H1 (cell line): ENCODE measurements around the gene ERICH2. TPM values are rescaled to one million over a fixed set of nuclear protein-coding genes. Genes with fewer than 3 reads are reported as not detected.

Experiments used
- CTCF ChIA-PET: fragments of 300-600 bp; sonication (Branson Sonifier 250); formaldehyde crosslinking; loops from one replicate; lab custom pipeline; 2021; ENCODE audit not compliant: partially characterized antibody; lab: Charles Lee
- POLR2A ChIA-PET: fragments of 300-600 bp; sonication (Branson Sonifier 250); formaldehyde crosslinking; loops from one replicate; lab custom pipeline; 2021; ENCODE audit warnings: inconsistent platforms; ENCODE audit not compliant: partially characterized antibody; lab: Charles Lee
- DNase-seq, 2 experiments: peaks; one replicate each; pipeline versions ENCODE4 v3.0.0 to v3.0.0-alpha.2; 2010 to 2022; ENCODE audit warnings: low spot score in 2 of 2, low read depth in 1 of 2, mixed read lengths in 1 of 2
- FAIRE-seq: peaks from 2 replicates; lab custom pipeline; 2011; peaks lifted over from hg19 to GRCh38; lab: Jason Lieb, UNC
- H2AFZ ChIP-seq: 2 replicates; pipeline ENCODE4 v1.8.1; 2012; ENCODE audit warnings: low read length, inconsistent platforms
- H2AK5ac ChIP-seq: 2 replicates; pipeline ENCODE4 v1.6.1; 2013; ENCODE audit warnings: low read depth, low read length
- H2BK120ac ChIP-seq: replicated peaks from 2 replicates; pipeline ENCODE3; 2013; ENCODE audit warnings: low read depth, low read length, inconsistent platforms
- H2BK12ac ChIP-seq: 2 replicates; pipeline ENCODE4 v1.6.1; 2013; ENCODE audit warnings: low read depth, low read length
- H2BK15ac ChIP-seq: 2 replicates; pipeline ENCODE4 v1.6.1; 2013; ENCODE audit warnings: low read length
- H2BK20ac ChIP-seq: 2 replicates; pipeline ENCODE4 v1.6.1; 2013; ENCODE audit warnings: low read length
- H2BK5ac ChIP-seq: 2 replicates; pipeline ENCODE4 v1.6.1; 2013; ENCODE audit warnings: low read depth, low read length
- H3K14ac ChIP-seq: 2 replicates; pipeline ENCODE4 v1.6.1; 2013; ENCODE audit warnings: inconsistent platforms; ENCODE audit not compliant: insufficient read length
- H3K18ac ChIP-seq: 2 replicates; pipeline ENCODE4 v1.6.1; 2013; ENCODE audit warnings: low read length; ENCODE audit errors: extremely low read depth
- H3K23ac ChIP-seq: 2 replicates; pipeline ENCODE4 v1.6.1; 2013; ENCODE audit warnings: inconsistent platforms; ENCODE audit not compliant: insufficient read length
- H3K23me2 ChIP-seq: 2 replicates; pipeline ENCODE4 v1.6.1; 2013; ENCODE audit warnings: low read depth, low read length
- H3K27ac ChIP-seq: 2 replicates; pipeline ENCODE4 v1.6.1; 2011; ENCODE audit warnings: low read depth, low read length, inconsistent platforms
- H3K27me3 ChIP-seq, 4 experiments: replicated peaks in 1 of 4; 1 replicate in 1 of 4; 2 replicates in 3 of 4; pipeline versions ENCODE4 v1.6.1 to v1.8.1; 2011 to 2013; ENCODE audit warnings: low read length in 3 of 4, mild to moderate bottlenecking in 3 of 4, inconsistent platforms in 2 of 4, mixed read lengths in 2 of 4, moderate library complexity in 1 of 4; ENCODE audit not compliant: control insufficient read depth in 3 of 4, insufficient read depth in 3 of 4; ENCODE audit errors: extremely low read depth in 1 of 4
- H3K36me3 ChIP-seq, 4 experiments: 2 replicates each; pipeline versions ENCODE4 v1.6.1 to v1.8.1; 2011 to 2013; ENCODE audit warnings: mild to moderate bottlenecking in 4 of 4, low read length in 3 of 4, moderate library complexity in 2 of 4, control low read depth in 1 of 4, inconsistent platforms in 1 of 4; ENCODE audit not compliant: insufficient read depth in 4 of 4, control insufficient read depth in 2 of 4
- H3K4ac ChIP-seq: replicated peaks from 2 replicates; pipeline ENCODE3; 2013; ENCODE audit warnings: low read length, low read depth, mixed read lengths, inconsistent platforms; ENCODE audit not compliant: insufficient read length
- H3K4me1 ChIP-seq, 4 experiments: replicated peaks in 1 of 4; 1 replicate in 1 of 4; 2 replicates in 3 of 4; pipeline versions ENCODE4 v1.6.1 to v1.8.1; 2011 to 2013; ENCODE audit warnings: low read length in 3 of 4, inconsistent platforms in 2 of 4, mixed read lengths in 1 of 4; ENCODE audit not compliant: insufficient read depth in 4 of 4, control insufficient read depth in 3 of 4
- H3K4me2 ChIP-seq, 2 experiments: 2 replicates each; pipeline versions ENCODE4 v1.6.1 to v1.8.1; 2011 to 2013; ENCODE audit warnings: low read depth in 2 of 2, low read length in 2 of 2, control low read depth in 1 of 2, inconsistent platforms in 1 of 2, mild to moderate bottlenecking in 1 of 2; ENCODE audit not compliant: insufficient read depth in 1 of 2
- H3K4me3 ChIP-seq, 4 experiments: fragments of 200-600, 300-600 bp in 1 of 4; sonication (generic), shearing (Covaris generic), sonication (Bioruptor Twin) in 1 of 4; 2 replicates each; pipeline versions ENCODE4 v1.5.1 to v1.8.1; 2011 to 2016; ENCODE audit warnings: low read length in 4 of 4, low read depth in 3 of 4, control low read depth in 2 of 4, inconsistent platforms in 2 of 4, mild to moderate bottlenecking in 2 of 4, mixed read lengths in 1 of 4, moderate library complexity in 1 of 4; ENCODE audit not compliant: insufficient read depth in 2 of 4; ENCODE audit errors: extremely low read depth in 1 of 4
- H3K56ac ChIP-seq: replicated peaks from 2 replicates; pipeline ENCODE3; 2013; ENCODE audit warnings: low read depth, mild to moderate bottlenecking, mixed read lengths, low read length, inconsistent platforms; ENCODE audit not compliant: insufficient read length
- H3K79me1 ChIP-seq: 2 replicates; pipeline ENCODE4 v1.6.1; 2013; ENCODE audit warnings: low read depth, low read length, control low read depth
- H3K79me2 ChIP-seq, 2 experiments: 2 replicates each; pipeline versions ENCODE4 v1.6.1 to v1.8.1; 2012 to 2013; ENCODE audit warnings: low read length in 2 of 2, mild to moderate bottlenecking in 2 of 2, inconsistent platforms in 1 of 2; ENCODE audit not compliant: insufficient read depth in 2 of 2, control insufficient read depth in 1 of 2
- H3K9ac ChIP-seq, 4 experiments: replicated peaks in 1 of 4; 1 replicate in 1 of 4; 2 replicates in 3 of 4; pipeline versions ENCODE4 v1.6.1 to v1.8.1; 2011 to 2013; ENCODE audit warnings: low read depth in 3 of 4, low read length in 3 of 4, control low read depth in 2 of 4, mild to moderate bottlenecking in 2 of 4, moderate library complexity in 2 of 4, inconsistent platforms in 1 of 4; ENCODE audit errors: extremely low read depth in 1 of 4
- H3K9me3 ChIP-seq, 2 experiments: 2 replicates each; pipeline versions ENCODE4 v1.6.1 to v1.8.1; 2012 to 2013; ENCODE audit warnings: mild to moderate bottlenecking in 2 of 2, moderate library complexity in 2 of 2, control low read depth in 1 of 2, inconsistent platforms in 1 of 2, low read depth in 1 of 2, low read length in 1 of 2, mixed read lengths in 1 of 2; ENCODE audit not compliant: insufficient read depth in 2 of 2
- H4K20me1 ChIP-seq, 2 experiments: replicated peaks in 1 of 2; 2 replicates each; pipeline versions ENCODE3 to v1.8.1; 2011 to 2013; ENCODE audit warnings: inconsistent platforms in 2 of 2, low read length in 2 of 2, mild to moderate bottlenecking in 1 of 2; ENCODE audit not compliant: insufficient read depth in 2 of 2, control insufficient read depth in 1 of 2
- H4K5ac ChIP-seq: 2 replicates; pipeline ENCODE4 v1.6.1; 2013; ENCODE audit warnings: low read length, low read depth, mixed read lengths, inconsistent platforms; ENCODE audit not compliant: insufficient read length
- H4K8ac ChIP-seq: 2 replicates; pipeline ENCODE4 v1.8.0; 2013; ENCODE audit warnings: mild to moderate bottlenecking, moderate library complexity, low read length, inconsistent platforms; ENCODE audit not compliant: insufficient read depth; ENCODE audit errors: extremely low read depth
- H4K91ac ChIP-seq: replicated peaks from 2 replicates; pipeline ENCODE3; 2013; ENCODE audit warnings: low read length, mixed read lengths, inconsistent platforms; ENCODE audit not compliant: insufficient read length
- SIX5 ChIP-seq: IDR thresholded peaks from 2 replicates; pipeline ENCODE4 v1.6.1; 2011; ENCODE audit warnings: mild to moderate bottlenecking, low read depth, low read length
- USF2 ChIP-seq: IDR thresholded peaks from 2 replicates; pipeline ENCODE4 v1.6.1; 2011; ENCODE audit warnings: low read length, improper control_type of control experiment
- WGBS, 2 experiments: shearing (Covaris generic) in 1 of 2; methylation state at CpG; one replicate each; pipeline versions ENCODE4 v1.1.6 to v1.1.7; 2013 to 2015; ENCODE audit warnings: low lambda C conversion rate in 2 of 2, mixed read lengths in 2 of 2, inconsistent platforms in 1 of 2, low coverage in 1 of 2, missing lambda C conversion rate in 1 of 2; ENCODE audit not compliant: insufficient replicate concordance in 2 of 2, insufficient coverage in 1 of 2, insufficient read length in 1 of 2; ENCODE audit errors: extremely low coverage in 1 of 2, missing lambda C conversion rate in 1 of 2; 5-methylcytosine and 5-hydroxymethylcytosine counted together
- polyA plus RNA-seq, 7 experiments: library from polyadenylated mRNA; depleted of rRNA in 3 of 7; stranded (reverse) in 5 of 7; unstranded in 2 of 7; fragments of >200 nt in 5 of 7; fragments of 200-250 nt in 2 of 7; gene quantifications; 1 replicate in 5 of 7; 2 replicates in 1 of 7; 4 replicates in 1 of 7; pipeline versions ENCODE4 v1.2.1 to v1.2.3, GENCODE V29; 2011 to 2013; ENCODE audit warnings: missing spikeins in 2 of 7, mixed read lengths in 2 of 7
- total RNA-seq: library from RNA; stranded (reverse); fragmentation: NEBNext Ultra II Directional; extraction: Animal tissue kit (Norgen Biotek cat#: 25700); gene quantifications from 2 replicates; pipeline ENCODE4 v1.2.1, GENCODE V29; 2021
- TF ChIP-seq, protein P1 (sequence below): IDR thresholded peaks from 2 replicates; pipeline ENCODE4 v1.6.1; 2012; ENCODE audit warnings: inconsistent platforms

Gene ERICH2
- total and polyA plus RNA-seq, 2 of the 8 experiments (the other 6 are each of a cell fraction or from before 2014, with no cell fraction given), result 0.20 to 2.1 TPM

DNA sequence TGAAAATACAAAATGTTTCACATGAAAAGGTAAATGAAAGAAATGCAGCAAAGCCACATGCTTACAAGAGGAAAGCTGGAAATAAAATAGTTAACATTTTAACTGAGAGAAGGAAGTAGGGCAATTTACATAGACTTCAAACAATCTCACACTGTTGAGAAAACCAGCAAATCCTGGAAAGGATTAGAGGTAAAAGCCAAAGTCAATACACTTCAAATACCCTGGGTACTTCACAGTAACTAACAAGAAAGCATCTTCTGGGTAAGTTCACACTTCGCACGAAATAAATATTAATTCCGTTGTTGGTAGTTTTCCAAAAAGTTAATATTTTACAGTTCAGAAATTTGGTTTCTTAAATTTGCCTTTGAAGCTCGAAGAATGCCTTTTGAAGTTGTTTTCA is 3.5 kb upstream of the ERICH2 start:
- H3K14ac ChIP-seq, result no peak overlapping the region
- no peak overlapping the region for H3K9ac ChIP-seq
- no peaks in the 10 kb centered on the region for H3K36me3 ChIP-seq
- no peak overlapping the region for H2BK120ac ChIP-seq
- no peaks in the 10 kb centered on the region for H4K20me1 ChIP-seq
- H2BK15ac ChIP-seq, result no peak overlapping the region
- ChIA-PET POLR2A (no interaction called here), CTCF (interaction anchor here (0.6 to 0.7 kb wide), 2 partner anchors 46 to 1147 kb away, joined by 3 to 5 read pairs; no protein-coding TSS in a partner anchor)
- no peak overlapping the region for H3K23ac ChIP-seq
- H2BK12ac ChIP-seq, result no peak overlapping the region
- H3K79me1 ChIP-seq, result no peaks in the 10 kb centered on the region
- H3K4me3 ChIP-seq, result no peak overlapping the region
- H2BK20ac ChIP-seq, result no peak overlapping the region
- DNase-seq, result no peak
- no peaks in the 10 kb centered on the region for H3K79me2 ChIP-seq
- no peak for FAIRE-seq
- peaks cover 0 to 6% (median 5%) of the 10 kb centered on the region in 4 experiments; a peak in 5 of 7 replicates for H3K4me1 ChIP-seq
- H3K27ac ChIP-seq, result no peak overlapping the region
- H3K23me2 ChIP-seq, result peaks cover 6% of the 10 kb centered on the region; the same call in 1 of the 2 replicates
- no peak for TF ChIP-seq USF2
- TF ChIP-seq, protein P1, sequence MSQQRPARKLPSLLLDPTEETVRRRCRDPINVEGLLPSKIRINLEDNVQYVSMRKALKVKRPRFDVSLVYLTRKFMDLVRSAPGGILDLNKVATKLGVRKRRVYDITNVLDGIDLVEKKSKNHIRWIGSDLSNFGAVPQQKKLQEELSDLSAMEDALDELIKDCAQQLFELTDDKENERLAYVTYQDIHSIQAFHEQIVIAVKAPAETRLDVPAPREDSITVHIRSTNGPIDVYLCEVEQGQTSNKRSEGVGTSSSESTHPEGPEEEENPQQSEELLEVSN, result no peak
- TF ChIP-seq SIX5, result no peak
- no peak overlapping the region for H4K8ac ChIP-seq
- H2AFZ ChIP-seq, result no peak overlapping the region
- no peak overlapping the region for H3K4ac ChIP-seq
- H3K9me3 ChIP-seq, result no peaks in the 10 kb centered on the region
- no peak overlapping the region for H4K91ac ChIP-seq
- no peaks in the 10 kb centered on the region for H3K27me3 ChIP-seq
- no peak overlapping the region for H4K5ac ChIP-seq
- H3K56ac ChIP-seq, result no peak overlapping the region
- no peak overlapping the region for H3K4me2 ChIP-seq
- H2BK5ac ChIP-seq, result no peak overlapping the region
- H2AK5ac ChIP-seq, result no peak overlapping the region
- H3K18ac ChIP-seq, result no peak overlapping the region
- WGBS, 2 experiments, result 86% methylated on average over 4 of the region's 4 CpGs; no CpG with 5 or more reads in 1 of the 2 experiments
